GM23338 (cell line): ENCODE results near the gene HDHD3.

Experiments used
- CTCF ChIP-seq, 2 experiments: fragments of 200-600 bp in 1 of 2; sonication (generic) in 1 of 2; conservative IDR thresholded peaks; 2 replicates each; pipeline versions ENCODE4 v1.5.1 to v1.6.1; 2016 to 2017; ENCODE audit warnings: antibody characterized with exemption in 2 of 2, low read depth in 2 of 2, mild to moderate bottlenecking in 2 of 2, moderate library complexity in 1 of 2
- EZH2 ChIP-seq: fragments of 200-600 bp; sonication (generic); IDR thresholded peaks from one replicate; pipeline ENCODE4 v1.8.0; 2017; ENCODE audit warnings: antibody characterized with exemption, mild to moderate bottlenecking, low read depth; ENCODE audit not compliant: unreplicated experiment
- JUNB ChIP-seq: IDR thresholded peaks from one replicate; pipeline ENCODE4 v1.6.1; 2016; ENCODE audit warnings: antibody characterized with exemption; ENCODE audit not compliant: unreplicated experiment
- NANOG ChIP-seq: IDR thresholded peaks from 2 replicates; pipeline ENCODE4 v1.6.1; 2016; ENCODE audit warnings: antibody characterized with exemption, borderline replicate concordance
- POLR2AphosphoS5 ChIP-seq: IDR thresholded peaks from 2 replicates; pipeline ENCODE4 v1.6.1; 2016; ENCODE audit warnings: antibody characterized with exemption, low read depth
- ZNF114 ChIP-seq: fragments of 250-450 bp; sonication (Bioruptor Pico); IDR thresholded peaks from 2 replicates; pipeline ENCODE4 v1.5.0; 2020; ENCODE audit warnings: mild to moderate bottlenecking, moderate library complexity
- TF ChIP-seq, protein P1 (sequence below): IDR thresholded peaks from one replicate; pipeline ENCODE4 v1.6.1; 2018; ENCODE audit warnings: antibody characterized with exemption; ENCODE audit not compliant: unreplicated experiment

DNA sequence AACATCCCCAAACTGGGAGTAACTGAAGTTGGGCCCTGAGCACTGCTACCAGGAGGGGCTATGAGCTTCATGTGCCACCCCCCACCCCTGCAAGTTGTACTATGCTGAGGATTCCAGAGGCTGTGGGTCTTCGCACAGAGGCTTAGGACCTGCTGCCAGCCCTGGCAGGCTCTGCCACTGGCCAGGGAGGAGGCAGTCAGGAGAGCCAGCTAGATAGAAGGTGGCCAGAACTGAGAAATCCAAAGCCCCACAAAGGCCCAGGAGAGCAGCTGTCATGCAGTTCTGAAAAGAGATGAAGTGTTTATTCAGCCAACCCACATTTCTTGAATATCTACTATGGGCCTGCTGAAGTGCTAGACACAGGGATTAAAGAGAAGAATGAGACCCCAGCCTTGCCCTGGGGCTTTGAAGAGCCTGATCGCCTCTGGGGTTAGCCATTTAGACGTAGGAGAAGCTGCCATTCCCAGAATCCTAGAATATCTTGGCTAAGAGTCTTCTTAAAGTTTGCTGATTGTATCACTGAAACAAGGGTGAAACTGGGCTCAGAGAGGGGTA lies 22.9 kb upstream of the HDHD3 start:
- TF ChIP-seq JUNB: no peak
- TF ChIP-seq CTCF (conservative IDR thresholded peaks at IDR 0.05; ENCODE audit: low read depth in 2 of 2): no peak
- TF ChIP-seq ZNF114 (CRISPR knock-in tag): no peak
- no peak for TF ChIP-seq EZH2
- no peak for TF ChIP-seq POLR2AphosphoS5
- TF ChIP-seq, protein P1, sequence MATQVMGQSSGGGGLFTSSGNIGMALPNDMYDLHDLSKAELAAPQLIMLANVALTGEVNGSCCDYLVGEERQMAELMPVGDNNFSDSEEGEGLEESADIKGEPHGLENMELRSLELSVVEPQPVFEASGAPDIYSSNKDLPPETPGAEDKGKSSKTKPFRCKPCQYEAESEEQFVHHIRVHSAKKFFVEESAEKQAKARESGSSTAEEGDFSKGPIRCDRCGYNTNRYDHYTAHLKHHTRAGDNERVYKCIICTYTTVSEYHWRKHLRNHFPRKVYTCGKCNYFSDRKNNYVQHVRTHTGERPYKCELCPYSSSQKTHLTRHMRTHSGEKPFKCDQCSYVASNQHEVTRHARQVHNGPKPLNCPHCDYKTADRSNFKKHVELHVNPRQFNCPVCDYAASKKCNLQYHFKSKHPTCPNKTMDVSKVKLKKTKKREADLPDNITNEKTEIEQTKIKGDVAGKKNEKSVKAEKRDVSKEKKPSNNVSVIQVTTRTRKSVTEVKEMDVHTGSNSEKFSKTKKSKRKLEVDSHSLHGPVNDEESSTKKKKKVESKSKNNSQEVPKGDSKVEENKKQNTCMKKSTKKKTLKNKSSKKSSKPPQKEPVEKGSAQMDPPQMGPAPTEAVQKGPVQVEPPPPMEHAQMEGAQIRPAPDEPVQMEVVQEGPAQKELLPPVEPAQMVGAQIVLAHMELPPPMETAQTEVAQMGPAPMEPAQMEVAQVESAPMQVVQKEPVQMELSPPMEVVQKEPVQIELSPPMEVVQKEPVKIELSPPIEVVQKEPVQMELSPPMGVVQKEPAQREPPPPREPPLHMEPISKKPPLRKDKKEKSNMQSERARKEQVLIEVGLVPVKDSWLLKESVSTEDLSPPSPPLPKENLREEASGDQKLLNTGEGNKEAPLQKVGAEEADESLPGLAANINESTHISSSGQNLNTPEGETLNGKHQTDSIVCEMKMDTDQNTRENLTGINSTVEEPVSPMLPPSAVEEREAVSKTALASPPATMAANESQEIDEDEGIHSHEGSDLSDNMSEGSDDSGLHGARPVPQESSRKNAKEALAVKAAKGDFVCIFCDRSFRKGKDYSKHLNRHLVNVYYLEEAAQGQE: no peak
- no peak for TF ChIP-seq NANOG
